Measurements from ENCODE around the gene IQGAP2.

Gene IQGAP2

DNA sequence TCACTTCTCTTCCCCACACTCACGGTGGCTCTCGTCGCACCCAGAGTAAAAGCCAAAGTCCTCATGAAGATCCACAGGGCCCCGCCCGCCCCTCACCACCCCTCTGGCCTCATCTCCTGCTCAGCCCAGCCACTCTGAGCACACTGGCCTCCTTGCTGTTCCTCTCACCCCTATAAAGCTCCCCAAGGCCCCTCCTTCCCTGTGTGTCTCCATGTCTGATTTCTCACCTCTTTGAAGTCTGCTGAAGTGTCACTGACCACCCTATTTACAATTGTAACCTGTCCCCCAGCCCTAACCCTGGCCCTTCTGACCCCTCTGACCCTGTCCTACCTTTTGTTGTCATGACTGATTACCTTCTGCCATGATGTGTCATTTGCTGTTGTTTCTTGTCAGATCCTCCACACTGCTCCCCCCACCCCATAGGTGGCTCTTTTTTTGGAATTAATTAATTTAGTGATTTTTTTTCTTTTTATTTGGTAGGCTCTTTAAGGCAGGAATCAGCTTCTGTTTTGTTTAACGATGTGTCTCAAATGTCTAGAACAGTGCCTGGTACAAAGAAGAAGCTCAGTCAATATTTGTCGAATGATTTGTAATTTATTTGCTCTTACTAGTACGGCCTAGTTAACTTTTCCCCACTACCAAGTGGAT is 90.2 kb downstream of the IQGAP2 start:
- TF ChIP-seq POLR2A (IDR thresholded peaks at IDR 0.05; ENCODE audit: low read length) (no peak), GATA1 (IDR thresholded peaks at IDR 0.05; ENCODE audit: low read depth, low read length) (no peak)
- no peak for DNase-seq

DNA sequence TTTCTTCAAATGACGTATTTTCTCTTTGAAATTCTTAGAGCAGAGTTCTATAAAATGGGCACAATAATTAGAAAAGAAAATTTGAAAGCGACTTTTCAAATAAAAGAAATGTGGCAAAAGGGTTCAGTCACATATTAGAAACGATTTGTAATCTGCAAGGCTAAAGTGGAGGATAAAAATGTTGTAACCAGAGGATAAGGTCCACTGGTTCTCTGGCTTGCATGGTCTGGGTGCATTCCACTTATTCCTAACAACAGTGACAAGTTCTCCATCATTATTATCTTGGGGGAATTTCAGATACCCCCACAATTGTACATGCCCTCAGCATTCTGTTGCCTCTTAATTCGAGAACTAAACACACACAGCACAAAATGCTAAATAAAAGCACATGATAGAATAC is 91.1 kb downstream of the IQGAP2 start:
- TF ChIP-seq GATA1 (IDR thresholded peaks at IDR 0.05; ENCODE audit: low read depth, low read length) (no peak), POLR2A (IDR thresholded peaks at IDR 0.05; ENCODE audit: low read length) (no peak)
- no peak for DNase-seq

DNA sequence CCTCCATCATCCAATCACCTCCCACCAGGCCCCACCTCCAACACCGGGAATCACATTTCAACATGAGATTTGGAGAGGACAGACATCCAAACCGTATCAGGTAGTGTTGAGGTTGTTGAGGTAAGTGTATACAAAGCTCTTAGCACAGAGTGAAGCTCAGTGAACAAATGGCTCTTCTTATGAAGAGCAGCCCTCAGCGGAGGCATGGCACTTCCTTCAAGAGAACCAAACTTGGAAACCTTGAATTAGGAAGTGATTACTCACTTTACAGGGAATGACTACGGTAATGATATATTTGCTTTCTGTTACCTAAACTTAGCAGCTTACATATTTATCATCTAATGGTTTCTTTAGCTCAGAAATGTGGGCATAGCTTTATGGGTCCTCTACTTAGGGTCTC is 92.8 kb downstream of the IQGAP2 start:
- no peak for DNase-seq
- TF ChIP-seq POLR2A (IDR thresholded peaks at IDR 0.05; ENCODE audit: low read length) (no peak), GATA1 (IDR thresholded peaks at IDR 0.05; ENCODE audit: low read depth, low read length) (no peak)

DNA sequence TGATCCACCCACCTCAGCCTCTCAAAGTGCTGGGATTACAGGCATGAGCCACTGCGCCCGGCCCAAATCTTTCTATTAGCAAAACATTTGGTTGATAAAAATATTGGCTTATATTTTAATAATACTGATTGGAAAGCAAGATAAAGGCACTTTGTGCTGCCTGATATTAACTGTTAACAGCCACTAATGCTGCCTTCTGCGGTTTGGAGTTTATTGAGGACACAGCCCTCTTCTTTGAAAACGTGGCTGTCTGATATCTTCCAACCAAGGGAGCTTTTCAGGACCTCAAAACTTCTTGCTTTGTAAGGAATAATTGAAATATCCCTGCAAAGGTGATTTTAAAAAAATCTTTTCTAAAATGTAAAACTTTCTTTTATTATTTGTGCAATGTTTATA is 94.0 kb downstream of the IQGAP2 start:
- no peak for TF ChIP-seq GATA1 (IDR thresholded peaks at IDR 0.05; ENCODE audit: low read depth, low read length)
- TF ChIP-seq POLR2A (IDR thresholded peaks at IDR 0.05; ENCODE audit: low read length) = no peak
- DNase-seq = peak in 1 of 2 experiments; percentile 63

DNA sequence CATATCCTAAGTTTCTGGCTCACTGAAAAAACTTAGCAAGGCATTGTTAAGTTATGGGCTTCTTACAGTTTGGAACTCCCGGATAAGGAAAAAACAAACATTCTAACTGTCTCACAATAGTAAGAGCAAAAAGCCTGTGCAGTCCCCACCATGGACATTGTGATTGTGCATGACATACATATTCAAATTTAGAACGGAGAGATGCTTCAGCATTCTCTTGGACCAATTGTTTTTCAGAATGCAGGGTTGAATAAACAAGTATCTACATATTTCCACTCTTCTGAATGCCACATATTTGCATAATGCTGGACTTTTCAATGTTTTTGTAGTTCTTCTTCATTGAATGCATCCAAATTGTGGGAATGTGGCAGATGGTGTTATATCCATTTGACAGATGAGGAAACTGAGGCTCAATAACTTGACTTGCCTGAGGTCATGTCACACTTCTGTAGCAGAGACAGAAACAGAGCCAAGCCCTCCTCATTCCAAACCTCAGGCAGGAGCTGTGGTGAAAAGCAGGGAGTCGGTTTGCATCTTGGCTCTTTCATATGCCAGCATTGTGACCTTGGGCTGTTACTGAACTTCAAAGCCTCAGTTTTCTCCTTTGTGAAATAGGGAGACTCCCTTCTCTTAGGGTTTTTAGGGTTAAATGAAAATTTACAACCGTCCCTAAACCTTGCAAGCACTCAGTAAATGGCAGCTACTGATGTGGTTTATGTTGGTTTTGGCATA is 95.1 kb downstream of the IQGAP2 start:
- TF ChIP-seq POLR2A (IDR thresholded peaks at IDR 0.05; ENCODE audit: low read length) = no peak
- TF ChIP-seq GATA1 (IDR thresholded peaks at IDR 0.05; ENCODE audit: low read depth, low read length) = no peak
- no peak for DNase-seq

DNA sequence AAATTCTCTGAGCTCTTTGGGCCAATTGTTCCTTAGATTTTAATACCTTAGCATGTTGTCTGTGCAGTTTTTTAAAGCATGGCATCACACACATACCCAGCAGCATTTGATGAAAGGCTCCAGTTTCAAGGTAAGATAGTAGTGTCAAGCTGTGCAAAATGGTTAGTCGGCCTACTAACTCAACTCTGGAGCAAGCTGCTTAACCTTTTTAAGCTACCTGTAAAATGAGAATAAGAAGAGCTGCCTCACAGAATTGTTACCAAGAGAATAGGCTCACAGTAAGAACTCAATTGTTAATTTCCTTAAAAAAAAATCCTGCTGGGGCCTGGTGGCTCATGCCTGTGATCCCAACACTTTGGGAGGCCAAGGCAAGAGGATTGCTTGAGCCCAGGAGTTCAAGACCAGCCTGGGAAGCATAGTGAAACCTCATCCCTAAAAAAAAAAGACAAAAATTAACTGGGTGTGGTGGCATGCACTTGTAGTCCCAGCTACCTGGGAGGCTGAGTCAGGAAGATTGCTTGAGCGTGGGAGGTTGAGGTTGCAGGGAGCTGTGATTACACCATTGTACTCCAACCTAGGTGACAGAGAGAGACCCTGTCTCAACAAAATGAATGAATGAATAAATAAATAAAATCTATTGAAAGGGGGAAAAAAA is 96.5 kb downstream of the IQGAP2 start:
- TF ChIP-seq POLR2A (IDR thresholded peaks at IDR 0.05; ENCODE audit: low read length) (no peak), GATA1 (IDR thresholded peaks at IDR 0.05; ENCODE audit: low read depth, low read length) (no peak)
- no peak for DNase-seq

DNA sequence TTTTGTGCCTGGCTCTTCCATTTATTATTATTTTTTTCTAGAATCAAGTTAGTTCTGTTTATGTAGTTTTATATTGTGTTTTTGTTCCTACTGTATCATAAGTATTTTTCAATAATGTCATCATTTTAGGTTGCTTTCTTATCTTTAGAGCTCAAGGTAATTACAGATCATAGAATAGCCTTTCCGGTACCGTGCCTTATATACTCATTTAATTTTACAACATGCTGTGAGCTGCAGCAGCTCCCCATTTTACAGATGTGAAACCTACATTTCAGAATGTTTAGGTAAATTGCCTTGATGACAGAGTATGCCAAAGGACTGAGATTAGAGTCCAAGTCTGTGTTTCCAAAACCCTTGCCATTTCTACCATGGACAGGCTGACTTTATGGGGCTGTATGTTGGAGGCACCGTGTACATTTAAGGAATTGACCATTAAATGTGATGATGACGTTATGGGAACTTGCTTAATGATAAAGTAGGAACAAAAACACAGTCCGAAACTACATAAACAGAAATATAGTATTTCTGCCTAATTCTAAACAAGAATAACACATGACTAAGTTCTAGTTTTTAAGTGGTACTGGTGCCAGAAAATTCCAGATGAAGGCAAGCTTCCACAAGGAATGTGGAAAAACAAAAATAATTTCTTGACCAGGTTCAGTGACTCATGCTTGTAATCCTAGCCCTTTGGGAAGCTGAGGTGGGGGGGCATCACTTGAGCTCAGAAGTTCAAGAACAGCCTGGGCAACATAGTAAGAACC is 97.7 kb downstream of the IQGAP2 start:
- TF ChIP-seq POLR2A (IDR thresholded peaks at IDR 0.05; ENCODE audit: low read length) (no peak), GATA1 (IDR thresholded peaks at IDR 0.05; ENCODE audit: low read depth, low read length) (no peak)
- no peak for DNase-seq

DNA sequence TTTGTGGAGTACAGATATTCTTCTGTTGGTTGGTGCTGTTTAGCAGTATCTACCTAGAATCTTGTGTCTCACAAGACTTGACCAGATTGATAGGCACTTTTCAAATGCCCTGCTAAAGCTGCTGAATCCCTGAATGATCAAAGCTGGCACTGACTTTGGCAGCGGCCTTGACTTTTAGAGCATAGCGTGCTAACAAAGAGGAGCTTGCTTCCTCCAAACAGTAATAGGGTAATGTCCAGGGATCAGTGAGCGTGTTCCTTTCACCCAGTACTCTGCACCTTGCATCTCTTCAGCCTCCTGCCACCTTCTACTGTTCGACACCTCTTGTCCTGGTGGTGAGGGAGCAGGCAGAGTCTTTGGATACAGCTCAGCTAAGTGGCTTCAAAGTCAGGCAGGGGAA is 100.8 kb downstream of the IQGAP2 start:
- no peak for TF ChIP-seq POLR2A (IDR thresholded peaks at IDR 0.05; ENCODE audit: low read length)
- no peak for TF ChIP-seq GATA1 (IDR thresholded peaks at IDR 0.05; ENCODE audit: low read depth, low read length)

DNA sequence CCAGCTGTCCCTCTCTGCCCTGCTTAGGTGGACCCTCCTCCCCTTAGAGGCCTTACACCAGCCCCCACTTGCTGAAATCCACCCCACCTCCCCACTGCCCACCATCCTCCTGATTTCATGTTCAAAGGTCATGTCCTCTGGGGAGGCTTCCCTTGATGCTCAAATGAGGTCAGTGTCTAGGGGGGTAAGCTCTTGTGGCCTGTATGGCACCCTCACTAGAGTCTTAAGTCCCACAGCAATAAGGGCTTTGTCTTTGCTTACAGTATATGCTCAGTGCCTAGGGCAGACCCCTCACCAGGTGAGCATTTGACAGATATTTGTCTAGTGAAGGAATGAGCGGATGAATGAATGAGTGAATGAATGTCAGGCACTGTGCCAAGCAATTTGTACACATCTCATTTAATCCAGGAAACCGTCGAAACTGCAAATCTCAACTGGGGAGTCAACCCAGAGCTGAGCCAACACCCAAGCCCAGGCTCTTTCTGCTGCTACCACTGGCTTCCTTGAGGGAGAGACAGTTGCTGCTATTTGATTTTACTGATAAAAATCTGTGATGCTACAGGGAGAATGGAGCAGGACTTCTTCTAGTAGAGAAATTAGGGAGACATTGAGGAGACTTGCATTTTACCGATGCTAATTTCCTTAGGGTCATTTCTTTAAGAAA is 101.9 kb downstream of the IQGAP2 start:
- TF ChIP-seq GATA1 (IDR thresholded peaks at IDR 0.05; ENCODE audit: low read depth, low read length) (no peak), POLR2A (IDR thresholded peaks at IDR 0.05; ENCODE audit: low read length) (no peak)
- DNase-seq = no peak

More for the DNA sequence above, 100.8 kb downstream of the IQGAP2 start:
- no peak for DNase-seq

DNA sequence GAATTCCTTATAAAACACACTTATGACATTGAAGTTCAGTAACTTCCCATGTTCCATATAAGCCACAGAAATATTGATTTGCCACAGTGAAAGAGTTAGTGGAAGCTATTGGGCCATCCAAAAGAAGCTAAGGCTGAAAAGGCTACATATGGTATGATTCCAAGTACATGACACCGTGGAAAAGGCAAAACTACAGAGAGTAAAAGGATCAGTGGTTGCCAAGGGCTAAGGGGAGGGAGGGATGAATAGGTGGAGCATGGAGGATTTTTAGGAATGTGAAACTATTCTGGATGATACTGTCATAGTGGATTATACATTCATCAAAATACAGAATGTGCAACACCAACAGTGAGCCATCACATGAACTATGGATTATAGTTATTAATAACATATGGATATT is 110.4 kb downstream of the IQGAP2 start:
- no peak for DNase-seq
- TF ChIP-seq POLR2A (IDR thresholded peaks at IDR 0.05; ENCODE audit: low read length) (no peak), GATA1 (IDR thresholded peaks at IDR 0.05; ENCODE audit: low read depth, low read length) (no peak)

DNA sequence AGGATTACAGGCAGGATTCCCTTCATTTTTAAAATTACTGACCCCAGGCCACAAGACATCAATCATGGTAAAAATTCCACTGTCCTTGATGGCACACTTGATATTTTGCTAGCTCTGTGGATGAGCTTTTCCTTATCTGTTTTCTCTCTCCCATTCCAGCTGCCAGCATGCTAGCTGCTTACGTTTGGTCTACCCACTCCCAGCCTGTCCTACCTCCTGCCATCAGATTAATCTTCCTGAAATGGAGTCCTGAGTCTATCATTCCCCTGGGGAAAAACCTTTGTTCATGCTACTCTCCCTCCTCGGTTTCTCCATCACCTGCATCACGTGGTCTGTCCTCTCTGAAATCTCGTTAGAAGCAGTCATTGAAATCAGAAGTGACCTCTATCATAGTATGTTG is 111.2 kb downstream of the IQGAP2 start:
- TF ChIP-seq POLR2A (IDR thresholded peaks at IDR 0.05; ENCODE audit: low read length) (no peak), GATA1 (IDR thresholded peaks at IDR 0.05; ENCODE audit: low read depth, low read length) (no peak)
- DNase-seq = no peak

DNA sequence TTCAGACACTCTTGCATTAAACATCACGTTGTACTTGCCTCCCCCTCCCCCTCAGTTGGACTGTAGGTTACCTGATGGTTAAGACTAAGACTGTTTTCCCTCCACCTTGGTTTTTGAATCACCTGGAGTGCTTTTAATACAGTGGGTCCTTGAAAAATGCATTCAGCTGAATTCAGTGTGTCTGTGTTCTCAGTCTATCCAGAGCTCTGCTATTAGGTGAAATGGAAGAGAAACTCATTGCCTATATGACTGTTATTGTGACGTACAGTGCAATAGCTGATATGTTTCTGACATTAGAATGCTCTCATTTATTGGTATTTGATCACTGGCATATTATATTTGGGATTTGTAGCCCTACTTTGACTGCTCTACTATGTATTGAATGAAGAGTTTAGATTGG is 111.6 kb downstream of the IQGAP2 start:
- no peak for TF ChIP-seq POLR2A (IDR thresholded peaks at IDR 0.05; ENCODE audit: low read length)
- TF ChIP-seq GATA1 (IDR thresholded peaks at IDR 0.05; ENCODE audit: low read depth, low read length) = no peak

DNA sequence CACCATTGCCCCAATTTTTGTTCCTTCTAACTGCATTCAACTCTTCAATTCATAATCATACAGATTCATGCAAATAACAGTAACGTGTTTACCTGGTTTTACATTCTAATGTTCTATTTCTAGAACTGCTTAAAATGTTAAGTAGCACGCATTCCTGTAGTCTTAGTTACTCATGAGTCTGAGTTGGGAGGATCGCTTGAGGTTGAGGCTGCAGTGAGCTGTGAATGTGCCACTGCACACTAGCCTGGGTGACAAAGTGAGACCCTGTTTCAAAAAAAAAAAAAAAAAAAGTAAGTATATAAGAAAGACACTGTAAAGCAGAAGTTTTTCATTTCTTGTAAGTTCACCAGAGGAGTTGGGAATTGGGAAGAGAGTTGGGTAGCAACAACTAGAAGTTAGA is 114.2 kb downstream of the IQGAP2 start:
- no peak for TF ChIP-seq POLR2A (IDR thresholded peaks at IDR 0.05; ENCODE audit: low read length)
- no peak for TF ChIP-seq GATA1 (IDR thresholded peaks at IDR 0.05; ENCODE audit: low read depth, low read length)
- DNase-seq = no peak

More for the DNA sequence above, 111.6 kb downstream of the IQGAP2 start:
- no peak for DNase-seq

DNA sequence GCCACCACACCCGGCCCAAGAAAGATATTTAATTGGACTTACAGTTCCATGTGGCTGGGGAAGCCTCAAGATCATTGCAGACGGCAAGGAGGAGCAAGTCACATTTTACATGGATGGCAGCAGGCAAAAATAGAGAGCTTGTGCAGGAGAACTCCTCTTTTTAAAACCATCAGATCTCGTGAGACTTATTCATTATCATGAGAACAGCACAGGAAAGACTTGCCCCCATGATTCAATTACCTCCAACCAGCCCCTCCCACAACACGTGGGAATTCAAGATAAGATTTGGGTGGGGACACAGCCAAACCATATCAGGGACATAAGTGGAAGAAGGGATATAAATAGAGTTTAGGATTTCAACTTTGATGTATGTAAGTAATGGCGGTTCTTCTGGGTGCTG is 115.2 kb downstream of the IQGAP2 start:
- peak; percentile 68 to 84 for DNase-seq

Data from erythroblast (primary cell).